GM19351 (cell line): ENCODE data around the gene F12.
A peak's percentile ranks its signal among the peaks of the same experiment; 100 is the strongest.

Experiments used
- ATAC-seq: cut with Tn5 transposase; IDR thresholded peaks from one replicate; pipeline ENCODE4 v1.9.1; 2021; ENCODE audit warnings: mild to moderate bottlenecking, moderate library complexity; ENCODE audit not compliant: unreplicated experiment

Gene F12

DNA sequence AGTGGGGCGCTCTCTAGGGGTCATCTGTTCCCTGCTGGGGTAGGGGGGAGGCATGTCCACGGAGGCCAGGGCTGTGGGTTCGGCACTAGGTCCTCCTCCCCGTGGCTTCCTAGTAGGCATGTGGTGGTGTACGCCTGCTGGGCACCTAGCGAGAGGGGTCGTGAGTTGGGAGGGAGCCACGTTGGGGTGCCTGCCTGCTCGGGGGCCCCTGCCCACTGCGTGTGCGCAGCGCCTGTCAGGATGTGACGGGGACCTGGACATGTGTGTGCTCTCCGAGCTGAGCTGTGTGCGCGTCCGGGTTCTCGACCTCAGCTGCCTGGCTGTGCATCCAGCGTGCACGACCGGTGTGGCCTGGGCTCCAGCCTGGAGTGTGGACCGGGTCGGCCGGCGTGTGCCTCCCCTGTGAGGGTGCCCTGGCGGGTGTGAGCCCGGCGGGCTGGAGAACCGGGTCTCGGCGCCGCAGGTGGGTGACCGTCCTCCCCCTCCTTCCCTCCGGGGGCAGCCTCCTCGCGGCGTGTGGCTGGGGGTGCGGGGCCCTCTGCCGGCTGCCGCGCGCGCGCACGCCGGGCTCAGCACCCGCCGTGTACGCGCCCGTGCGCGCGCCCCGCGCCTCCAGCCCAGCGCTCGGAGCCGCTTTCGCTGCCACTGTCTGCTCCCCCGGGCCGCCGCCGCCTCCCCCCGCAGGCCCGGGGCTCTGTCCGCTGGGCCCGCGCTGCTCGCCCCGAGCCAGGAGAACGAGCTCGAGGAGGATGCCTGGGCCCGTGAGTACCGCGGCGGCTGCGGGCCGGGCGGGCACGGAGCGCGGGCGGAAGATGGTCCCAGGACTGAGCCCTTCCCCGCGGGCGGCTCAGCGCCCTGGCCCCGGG is 37.1 kb upstream of the F12 start, which contains the start of gene PRR7:
Gene PRR7, plus strand, starts transcription at position 615 of the 866 bp plus-strand sequence. CDS start 8,254 bp downstream, outside the sequence.
- ATAC-seq, result peak; percentile 51

- ATAC-seq, result no peak
Measured at GRCh38 chr5:177445917-177446199, 36.5 kb upstream of the F12 start.

DNA sequence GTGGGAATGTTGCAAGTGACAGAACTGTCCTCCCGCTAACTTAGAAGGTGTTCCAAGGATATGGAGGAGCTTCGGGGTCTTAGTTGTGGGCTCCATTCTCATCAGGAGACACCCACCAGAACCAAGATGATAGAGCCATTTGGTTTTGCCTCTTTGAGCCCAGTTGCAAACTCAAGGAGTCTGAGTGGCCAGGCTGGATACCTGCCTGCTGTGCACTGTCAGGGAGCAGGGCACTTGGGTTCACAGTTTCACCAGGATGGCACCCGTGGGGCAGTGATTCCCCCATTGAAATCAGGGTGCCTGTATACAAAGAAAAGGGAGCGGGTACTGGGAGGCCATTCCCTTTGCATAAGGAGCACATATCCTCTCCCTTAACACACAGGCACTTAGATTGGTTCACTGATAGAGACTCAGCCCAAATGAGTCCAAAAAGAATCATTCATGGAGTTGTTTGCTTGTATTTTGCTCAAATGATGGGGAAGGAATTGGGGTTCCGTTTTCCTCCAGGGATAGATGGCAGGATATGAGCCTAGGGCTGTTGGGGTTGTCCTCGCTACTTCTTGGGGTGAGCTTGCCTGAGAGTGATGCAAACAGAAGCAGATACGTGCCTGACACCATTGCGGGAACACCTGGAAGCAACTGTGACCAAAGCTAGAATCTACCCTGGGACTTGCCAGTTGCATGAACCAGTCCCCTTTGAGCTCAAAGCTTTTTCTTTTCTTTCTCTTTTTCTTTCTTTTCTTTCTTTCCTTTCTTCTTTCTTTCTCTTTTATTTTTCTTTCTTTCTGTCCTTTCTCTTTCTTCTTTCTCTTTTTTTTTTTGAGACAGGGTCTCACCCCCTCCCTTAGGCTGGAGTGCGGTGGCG is 35.9 kb upstream of the F12 start:
- ATAC-seq, result no peak

DNA sequence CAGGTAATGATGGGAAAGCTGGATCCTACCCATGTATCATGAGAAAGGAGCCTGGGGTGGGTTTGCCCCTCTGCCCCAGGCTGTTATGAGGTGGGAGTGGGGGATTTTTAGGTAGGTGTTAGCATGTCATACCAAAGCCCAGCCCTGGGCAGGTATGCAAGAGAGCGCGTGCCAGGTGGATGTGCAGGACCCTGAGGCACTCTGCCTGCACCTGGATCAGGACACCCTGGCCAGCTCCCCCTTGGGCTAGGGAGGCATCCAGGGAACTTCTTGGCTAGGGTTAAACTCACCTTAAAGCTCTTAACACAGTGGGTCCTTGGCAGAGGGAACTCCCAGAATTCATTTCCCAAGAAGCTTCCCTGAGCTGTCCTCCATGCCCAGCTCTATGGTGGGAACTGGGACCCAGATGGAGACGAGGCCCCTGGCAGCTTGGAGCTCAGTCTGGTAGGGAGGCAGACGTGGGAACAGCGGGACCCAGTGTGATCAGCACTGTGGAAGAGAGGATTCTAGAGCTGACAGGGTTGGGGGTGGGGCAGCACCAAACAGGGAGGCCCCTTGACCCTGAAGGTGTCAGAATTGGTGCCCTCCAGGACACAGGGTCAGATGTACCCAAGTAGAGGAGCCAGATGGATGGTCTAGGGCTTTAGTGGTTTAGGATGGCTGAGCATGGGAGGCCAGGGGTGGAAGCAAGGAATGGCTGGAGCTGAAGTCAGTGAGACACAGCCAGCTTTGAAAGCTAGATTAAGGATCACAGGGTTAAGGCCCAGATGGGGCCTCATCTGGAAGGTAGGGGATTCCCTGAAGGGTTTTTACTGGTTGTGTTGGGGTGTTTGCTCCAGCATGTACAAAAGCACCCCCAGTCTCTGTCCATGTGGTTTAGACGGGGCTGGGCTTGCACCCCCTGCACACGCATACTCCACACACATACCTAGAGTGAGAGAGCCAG is 35.0 kb upstream of the F12 start:
- ATAC-seq, result no peak

DNA sequence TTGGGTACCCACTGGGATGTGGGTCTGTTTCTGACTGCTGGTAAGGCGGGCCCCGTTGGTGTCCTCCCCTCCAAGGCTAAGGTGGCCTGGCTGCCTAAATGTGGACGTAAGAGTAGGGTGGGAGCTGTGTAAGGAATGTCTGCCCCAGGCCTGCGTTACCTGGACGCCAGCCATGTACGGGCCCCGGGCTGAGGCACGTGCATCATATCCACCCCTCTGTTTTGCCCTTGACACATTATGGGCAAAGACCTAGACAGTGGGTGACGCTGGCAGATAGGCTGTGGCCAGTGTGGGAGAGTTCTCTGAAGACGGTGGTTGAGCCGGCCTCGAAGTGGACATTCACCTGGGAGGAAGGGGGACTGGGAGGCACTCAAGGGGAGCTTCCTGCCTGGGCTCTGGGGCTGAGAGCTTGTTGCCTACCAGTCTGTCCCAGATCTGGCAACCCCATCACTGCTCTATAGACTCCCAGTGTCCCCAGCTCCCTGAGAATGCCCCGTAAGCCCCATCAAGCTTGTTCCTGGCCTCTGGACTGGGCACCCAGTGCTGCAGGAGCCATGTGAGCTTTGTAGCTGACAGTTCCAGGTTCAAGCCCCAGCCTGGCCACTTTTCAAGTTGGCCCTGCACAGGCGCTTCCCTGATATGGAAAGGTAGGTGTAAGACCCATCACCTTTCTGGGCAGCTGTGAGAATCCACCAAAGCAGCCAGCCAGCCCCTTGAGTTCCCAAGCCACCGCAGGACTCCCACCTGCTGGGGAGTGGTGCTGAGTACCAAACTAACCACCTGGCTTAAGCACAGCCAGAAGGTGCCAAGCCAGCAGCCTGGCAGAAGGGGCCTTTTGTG is 34.0 kb upstream of the F12 start:
- no peak for ATAC-seq

GRCh38 chr5:177442066-177442826 is 32.9 kb upstream of the F12 start:
- ATAC-seq, result no peak

DNA sequence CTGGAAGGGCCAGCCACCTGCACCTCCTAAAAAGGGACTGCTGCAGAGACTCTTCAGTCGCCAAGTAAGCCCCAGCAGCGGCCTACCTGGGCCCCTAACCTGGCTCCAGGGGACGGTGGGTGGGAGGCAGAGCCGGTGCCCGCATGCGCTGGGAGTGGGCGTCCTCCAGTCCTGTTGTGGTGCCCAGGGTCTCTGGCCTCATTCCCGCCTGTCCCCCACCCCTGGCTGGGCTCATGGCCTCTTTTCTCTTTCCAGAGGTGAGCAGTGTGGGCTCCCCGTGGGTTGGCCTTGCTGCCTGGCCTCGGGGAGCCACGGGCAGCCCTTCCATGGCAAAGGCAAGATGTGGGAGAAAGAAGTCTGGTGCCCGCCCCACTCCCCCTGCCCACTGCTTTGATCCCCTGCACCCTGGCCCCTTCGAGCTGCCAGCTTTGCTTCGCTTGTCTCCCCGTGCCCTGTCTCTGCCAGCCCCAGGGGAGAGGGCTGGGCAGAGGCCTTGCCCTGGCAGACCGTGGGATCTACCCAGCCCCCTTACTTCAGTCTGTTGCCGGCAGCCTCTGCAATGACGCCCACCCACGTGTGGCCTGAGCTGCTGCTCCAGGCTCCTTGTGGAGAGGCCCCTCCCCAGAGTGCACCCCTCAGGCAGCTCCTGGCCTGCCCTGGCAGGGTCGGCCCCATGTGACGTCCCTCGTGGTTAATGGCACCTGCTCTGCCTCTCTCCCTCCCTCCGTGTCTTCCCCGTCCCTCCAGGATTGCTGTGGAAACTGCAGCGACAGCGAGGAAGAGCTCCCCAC is 31.8 kb upstream of the F12 start:
- ATAC-seq, result no peak

- no peak for ATAC-seq
Measured at GRCh38 chr5:177440211-177440989, 31.0 kb upstream of the F12 start.

- ATAC-seq, result no peak
Measured at GRCh38 chr5:177439518-177440053, 30.2 kb upstream of the F12 start.

DNA sequence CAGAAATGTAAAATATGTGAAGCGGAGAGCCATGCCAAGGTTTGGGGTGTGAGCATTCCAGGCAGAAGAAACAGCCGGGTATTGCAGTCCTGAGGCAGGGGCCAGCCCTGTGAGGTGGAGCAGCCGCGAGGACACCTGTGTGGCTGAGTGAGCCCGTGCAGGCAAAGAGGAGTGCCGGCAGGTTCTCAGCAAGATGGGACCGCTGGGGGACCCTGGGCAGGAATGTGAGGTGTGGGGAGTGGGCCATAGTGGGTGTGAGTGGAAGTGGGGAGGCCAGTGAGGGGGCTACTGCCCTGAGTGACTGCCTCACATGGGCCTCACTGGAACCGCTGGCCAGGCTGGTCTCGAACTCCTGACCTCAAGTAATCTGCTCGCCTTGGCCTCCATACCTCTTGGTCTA is 29.1 kb upstream of the F12 start:
- ATAC-seq, result no peak

- no peak for ATAC-seq
Measured at GRCh38 chr5:177437623-177438022, 28.3 kb upstream of the F12 start.

GRCh38 chr5:177435847-177436536 is 26.6 kb upstream of the F12 start:
- ATAC-seq, result no peak

DNA sequence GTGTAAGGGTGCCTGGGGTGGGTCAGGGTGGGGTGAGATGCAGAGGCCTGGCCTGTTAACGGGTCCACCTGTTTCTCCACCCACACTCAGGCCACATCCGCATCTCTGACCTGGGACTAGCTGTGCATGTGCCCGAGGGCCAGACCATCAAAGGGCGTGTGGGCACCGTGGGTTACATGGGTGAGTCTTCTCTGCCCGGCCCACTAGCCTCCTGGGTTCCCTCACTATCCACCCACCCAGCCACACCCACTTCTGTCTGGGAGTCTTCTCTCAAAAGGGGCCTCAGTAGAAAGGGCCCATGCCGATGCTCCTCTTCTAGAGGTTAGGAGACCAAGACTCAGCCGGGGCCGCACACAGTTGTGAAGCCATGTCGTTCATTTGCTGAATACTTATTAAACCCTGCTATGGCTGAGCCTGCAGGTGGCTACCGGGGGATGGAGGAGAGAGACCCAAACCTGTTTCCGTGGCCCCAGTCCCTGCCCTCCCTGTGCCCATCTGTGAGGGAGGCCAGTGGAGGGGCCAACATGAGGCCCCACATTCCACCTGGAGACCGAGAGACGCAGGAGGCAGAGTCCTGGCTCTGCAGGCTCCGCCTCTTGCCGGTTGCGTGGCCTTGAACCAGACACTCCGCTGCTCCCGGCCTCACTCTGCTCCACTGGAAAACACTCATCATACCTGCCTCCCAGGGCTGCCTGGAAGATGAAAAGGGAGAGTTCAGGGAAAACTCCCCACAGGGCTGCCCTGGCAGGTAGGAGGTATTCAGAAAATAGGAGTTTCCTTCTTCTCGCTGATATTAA is 25.8 kb upstream of the F12 start:
- no peak for ATAC-seq

GRCh38 chr5:177434437-177434836 is 25.1 kb upstream of the F12 start:
- no peak for ATAC-seq

DNA sequence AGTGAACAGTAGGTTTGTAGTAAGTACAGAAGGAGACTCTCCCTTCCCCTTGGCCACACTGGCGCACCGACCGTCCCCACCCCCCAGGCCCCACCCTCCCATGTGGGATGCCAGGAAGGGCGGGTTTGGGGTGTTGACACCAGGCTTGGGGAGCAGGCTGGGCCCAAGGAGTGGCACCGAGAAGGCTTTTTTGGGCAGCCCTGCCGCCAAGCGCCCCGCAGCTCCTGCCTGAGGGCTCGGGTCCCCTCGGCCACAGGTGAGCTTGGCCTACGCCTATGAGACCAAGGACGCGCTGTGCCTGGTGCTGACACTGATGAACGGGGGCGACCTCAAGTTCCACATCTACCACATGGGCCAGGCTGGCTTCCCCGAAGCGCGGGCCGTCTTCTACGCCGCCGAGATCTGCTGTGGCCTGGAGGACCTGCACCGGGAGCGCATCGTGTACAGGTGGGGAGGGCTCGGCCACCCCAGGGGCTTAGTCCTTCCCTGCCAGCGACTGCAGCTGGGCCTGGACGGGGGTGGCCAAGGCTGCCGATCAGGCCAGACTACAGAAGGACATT is 24.4 kb upstream of the F12 start:
- ATAC-seq, result no peak
